GM19238 (cell line): Measurements from ENCODE around the gene RNF149.
"Not testable (repeated sequence)": the region's sequence is repeated elsewhere in the genome, so short reads cannot be mapped to it uniquely, and the experiment has no call there.

ENCODE experiments used
- DNase-seq: peaks from one replicate; pipeline ENCODE4 v3.0.0; 2011; ENCODE audit warnings: low spot score; ENCODE audit not compliant: insufficient read length

Gene RNF149, protein sequence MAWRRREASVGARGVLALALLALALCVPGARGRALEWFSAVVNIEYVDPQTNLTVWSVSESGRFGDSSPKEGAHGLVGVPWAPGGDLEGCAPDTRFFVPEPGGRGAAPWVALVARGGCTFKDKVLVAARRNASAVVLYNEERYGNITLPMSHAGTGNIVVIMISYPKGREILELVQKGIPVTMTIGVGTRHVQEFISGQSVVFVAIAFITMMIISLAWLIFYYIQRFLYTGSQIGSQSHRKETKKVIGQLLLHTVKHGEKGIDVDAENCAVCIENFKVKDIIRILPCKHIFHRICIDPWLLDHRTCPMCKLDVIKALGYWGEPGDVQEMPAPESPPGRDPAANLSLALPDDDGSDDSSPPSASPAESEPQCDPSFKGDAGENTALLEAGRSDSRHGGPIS

DNA sequence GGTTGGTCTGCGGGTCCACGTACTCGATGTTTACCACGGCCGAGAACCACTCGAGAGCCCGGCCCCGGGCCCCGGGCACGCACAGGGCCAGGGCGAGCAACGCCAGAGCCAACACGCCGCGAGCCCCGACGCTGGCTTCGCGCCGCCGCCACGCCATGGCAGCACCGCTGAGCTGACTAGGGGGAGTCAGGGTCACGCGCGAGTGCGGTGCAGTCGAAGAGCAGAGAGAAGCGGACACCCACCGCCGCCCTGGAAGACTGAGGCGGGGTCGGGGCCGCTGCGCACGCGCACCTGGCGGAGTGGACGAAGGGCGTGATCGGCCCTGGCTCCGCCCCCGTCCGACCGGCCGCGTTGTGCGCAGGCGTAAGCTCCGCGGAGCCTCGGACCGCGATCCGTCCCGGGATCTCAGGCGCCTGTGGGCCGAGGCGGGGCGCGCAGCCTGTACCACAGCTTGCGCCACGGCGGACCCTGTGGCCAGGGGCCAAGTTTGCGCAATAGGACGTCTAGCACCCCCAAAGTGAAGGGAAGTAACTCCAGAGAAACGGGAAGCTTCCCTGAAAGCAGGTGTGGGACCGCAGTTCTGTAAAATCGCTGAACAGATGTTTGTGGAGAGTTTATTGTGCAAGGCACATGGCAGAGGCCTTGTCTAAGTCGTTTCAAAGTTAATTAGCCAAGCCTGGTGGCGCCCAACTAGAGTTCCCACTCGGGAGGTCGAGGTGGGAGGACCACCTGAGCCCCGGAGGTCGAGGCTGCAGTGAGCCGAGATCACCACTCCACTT, at the start of gene RNF149:
Gene RNF149 (minus strand): TSS at position 270 of the 779 bp plus-strand sequence. CDS start 113 bp downstream, at position 157.
- peak; percentile 89 for DNase-seq

DNA sequence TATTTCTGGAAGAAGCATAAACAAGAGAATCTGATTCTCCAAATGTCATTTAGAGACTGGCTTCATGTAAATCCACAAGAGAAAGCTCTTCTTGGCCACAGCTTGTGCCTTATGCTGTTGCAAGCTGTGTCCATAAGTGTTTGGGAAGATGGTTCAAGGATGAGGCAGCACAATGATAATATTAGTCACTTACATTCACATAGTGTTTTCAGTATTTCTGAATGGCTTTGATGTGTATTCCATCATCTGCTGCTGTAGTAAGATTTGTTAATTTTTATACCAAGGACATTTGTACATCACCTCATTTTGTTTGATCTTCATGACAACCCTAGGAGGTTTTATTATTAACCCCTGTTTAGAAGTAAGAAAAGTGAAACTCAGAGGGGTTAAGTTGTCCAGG, 48.9 kb upstream of the RNF149 start:
- no peak for DNase-seq

DNA sequence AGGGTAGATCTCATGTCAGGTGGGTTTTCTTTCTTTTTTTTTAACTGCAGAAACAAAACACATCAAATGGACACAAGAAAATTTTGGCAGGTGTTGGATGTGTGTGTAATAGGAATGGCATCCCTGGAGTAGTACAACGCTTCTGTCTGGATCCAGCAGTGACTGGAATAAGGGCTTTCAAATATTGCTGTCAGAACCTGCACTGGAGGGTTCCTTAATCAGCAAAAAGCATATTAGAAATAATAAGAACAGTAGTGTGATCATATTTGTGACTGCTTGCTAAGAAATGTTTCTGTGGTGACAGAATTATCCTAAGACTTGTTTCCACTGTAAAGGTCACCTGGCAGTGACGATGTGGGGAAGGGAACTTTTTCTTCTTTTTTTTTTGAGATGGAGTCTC, 48.0 kb upstream of the RNF149 start:
- no peak for DNase-seq

DNA sequence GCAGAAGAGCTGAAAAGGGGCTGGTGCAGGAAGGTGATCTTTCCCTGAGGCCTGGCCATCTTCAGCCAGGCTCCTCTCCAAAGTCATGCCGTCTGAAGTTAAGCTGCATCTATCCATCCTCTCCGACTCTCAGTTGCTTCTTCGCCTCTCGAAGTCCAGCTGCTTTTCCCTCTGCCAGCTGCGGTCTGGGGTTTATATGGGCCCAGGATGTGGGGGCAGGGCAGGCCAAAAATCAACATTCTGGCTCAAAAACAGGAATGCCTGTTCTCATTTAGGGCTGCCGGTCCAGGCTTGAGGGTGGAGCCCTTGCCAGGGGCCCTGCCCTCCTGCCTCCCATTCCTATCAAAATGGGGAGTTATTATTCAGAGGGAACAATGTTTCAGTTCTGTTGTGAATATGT, 47.6 kb upstream of the RNF149 start:
- no peak for DNase-seq

DNA sequence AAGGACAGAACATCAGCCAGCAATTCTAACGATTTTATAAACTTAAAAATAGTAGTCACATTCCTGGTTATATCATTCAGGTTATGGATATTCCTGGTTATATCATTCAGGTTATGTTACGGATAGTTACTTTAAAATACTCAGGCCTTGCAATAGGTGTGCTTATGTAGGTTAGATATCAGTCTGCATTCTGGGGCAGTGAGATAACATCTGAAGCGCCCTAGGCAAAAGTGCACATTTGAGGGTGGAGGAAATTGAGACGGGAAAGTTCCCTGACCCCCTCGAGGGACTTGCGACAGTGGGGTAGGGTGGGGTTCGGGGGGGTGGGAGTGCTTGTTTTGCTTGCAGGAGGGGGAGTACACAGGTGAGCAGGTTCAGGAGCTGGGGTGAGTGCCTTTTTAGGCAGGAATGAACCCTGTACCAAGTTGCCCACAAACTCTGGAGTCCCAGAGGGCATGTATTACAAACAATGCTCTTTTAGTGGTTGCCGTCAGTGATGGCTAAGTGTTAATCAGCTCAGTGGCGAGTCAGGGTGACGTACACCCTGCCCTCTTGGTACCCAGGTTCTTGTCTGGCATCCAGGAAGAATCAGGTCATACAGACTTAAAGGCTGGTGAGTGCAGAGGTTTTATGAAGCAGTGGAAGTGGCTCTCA, 47.0 kb upstream of the RNF149 start:
- no peak for DNase-seq

DNA sequence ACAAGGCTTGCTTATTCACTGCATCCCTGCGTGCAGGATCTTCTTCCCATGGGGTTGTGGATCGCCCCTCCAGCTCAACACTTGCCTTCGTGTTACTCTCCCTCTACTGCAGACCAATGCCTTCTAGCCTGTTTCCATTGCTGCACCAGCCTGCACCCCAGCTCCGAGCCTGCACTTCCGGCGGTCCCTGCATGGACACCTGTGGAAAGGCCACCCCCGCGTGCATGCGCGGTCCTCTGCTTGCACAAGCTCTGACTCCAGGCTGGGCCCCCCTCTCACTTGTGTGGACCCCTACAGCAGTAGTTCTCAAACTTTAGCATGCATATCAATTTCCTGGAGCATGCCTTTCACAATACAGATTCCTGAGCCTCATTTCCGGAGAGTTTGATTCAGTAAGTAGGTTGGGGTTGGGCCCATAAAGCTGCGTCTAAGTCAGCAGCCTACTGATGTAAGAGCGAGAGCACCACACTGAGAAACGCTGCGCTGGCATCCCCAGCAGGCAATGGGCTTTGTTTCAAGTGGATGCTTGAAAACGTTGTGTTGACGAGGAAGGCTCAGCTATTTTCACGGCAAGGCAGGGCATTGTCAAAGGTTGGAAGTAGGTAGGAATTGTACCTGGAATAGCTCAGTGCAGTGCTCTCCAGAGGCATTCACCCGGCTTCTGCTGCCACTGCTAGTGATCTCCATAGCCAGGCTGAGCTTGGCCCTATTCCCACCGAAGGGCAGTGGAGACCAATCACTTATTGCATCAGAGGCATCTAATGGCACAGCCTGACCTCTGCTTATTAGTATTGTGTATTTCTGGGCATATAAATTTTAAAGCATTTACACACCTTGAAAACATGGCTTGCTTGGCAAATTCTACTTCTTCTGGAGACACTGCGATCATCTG, 46.2 kb upstream of the RNF149 start:
- DNase-seq, result no peak

DNA sequence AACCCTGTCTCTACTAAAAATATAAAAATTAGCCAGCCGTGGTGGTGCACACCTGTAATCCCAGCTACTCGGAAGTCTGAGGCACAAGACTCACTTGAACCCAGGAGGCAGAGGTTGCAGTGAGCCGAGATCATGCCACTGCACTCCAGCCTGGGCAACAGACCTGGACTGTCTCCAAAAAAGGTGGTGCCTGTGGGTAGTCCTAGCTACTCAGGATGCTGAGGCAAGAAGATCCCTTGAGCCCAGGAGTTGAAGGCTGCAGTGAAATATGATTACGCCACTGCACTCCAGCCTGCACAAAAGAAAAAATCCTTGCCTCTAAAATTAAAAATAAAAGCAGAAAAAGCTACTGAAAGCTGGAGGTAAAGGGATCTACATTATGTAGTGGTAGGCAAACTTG, 44.1 kb upstream of the RNF149 start:
- DNase-seq, result not testable (repeated sequence)

DNA sequence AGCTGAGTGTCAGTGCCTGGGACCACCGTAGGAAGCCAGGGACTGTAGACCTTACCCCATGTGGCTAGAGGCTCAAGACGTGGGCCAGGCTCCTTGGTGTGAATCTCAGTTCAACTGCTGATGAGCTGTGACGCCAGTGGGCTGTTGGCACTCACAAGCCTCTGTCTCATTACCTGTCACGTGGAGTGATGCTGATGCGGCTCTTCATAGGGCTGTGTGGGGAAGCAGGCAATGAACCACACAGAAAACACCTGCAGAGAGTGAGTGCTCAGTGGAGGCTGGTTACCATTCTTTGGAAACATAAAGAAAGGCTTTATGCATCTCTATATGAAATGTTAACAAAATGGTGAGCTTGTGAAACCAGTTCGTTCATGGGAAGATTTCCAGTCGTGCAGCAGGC, 42.7 kb upstream of the RNF149 start:
- DNase-seq, result no peak

DNA sequence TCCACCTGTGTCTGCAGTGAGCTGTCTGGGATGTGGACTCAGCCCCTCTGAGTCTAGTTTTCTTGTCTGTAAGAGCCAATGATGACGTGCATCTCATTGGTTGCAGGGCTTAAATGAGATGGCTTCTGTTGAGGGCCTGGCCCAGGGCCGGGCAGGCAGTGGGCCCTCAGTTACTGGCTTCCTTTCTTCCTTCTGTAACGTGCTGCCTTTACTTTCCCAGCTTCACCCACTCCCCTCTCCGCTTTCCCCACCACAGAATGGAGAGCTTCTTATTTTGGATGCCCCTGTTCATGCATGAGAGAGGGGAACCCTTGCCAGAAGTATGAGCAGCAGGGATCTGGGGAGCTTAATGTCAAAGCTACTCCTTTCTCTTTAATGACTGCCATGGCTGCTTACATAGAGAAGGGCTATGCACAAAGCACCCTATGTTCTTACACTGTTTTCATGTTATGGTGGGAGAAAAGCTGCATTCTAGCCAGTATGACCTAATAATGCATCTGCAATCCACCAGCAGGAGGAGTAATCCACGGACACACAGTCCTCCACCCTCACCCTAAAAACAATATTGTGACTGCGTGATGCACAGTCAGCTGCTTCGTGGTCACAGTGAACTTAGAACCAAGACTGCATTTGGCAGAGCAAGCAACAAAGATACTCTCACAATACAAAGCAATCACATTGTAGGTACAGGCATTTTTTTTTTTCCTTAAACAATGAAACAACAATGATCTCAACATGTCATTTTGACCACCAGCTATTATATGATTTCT, 41.6 kb upstream of the RNF149 start:
- DNase-seq, result no peak

DNA sequence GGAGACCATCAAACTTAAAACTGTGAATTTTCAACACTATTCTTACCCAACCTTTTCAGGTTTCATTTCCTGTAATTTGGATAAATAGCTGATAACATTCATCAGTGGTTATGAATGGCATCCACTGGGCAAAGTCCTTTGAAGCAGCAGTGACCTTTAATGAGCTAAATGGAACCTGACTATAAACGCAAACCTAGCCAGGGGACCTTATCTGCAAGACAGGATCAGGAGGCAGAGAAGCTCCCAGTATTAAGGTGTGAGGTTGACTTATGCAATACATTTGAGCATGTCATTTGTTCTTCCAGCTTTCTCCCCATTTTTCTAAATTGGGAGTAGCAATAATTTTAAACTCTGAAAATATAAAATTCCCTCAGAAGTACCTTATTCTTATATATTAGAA, 40.4 kb upstream of the RNF149 start:
- DNase-seq, result no peak

DNA sequence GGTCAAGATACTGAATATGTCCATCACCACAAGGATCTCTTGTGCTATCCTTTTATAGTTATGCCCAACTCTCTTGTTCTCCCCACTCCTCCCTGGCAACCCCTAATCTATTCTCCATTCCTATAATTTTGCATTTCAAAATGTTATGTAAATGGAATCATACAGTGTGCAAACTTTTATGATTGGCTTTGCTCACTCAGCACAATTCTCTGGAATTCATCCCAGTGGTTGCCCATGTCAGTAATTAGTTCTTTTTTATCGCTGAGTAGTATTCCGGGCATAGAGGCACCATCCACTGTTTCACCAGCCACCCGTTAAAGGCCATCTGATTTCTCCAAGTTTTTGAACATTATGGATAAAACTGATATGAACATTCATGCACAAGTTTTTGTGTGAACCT, 38.4 kb upstream of the RNF149 start:
- DNase-seq, result no peak

DNA sequence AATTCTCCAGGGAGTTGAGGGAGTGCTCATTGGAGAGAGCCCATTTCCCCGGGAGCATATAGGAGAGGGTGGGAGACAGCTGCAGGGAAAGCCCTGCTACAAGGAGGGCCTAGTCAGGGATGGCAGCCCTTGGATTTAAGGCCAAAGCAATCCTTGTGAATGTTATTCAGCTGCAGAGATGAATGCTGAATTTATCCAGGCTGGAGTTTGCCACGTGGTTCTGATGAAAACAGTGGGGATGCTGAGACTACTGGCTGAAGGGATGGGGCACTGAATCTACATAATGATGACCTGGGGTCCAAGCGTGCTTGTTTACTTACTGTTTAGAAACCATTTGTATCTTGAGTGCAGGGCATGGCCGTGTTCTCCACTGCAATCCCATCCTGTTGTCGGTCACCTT, 35.6 kb upstream of the RNF149 start:
- DNase-seq, result no peak

DNA sequence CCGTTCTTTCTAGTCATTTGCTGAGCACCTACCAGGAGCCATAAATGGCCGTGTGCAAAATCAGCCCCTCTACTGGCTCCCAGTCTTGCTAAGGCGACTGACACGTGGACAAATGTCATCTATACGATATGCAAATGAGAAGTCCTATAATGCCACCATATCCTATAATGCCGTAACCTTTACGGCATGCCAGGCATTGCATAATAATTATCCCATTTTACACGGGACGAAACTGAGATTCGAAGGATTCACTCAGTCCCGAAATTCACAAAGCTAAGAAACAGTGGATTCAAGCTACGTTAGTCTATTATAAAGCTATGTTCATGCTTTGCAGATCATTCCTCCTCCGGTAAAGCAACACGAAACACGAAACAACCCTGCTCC, 34.1 kb upstream of the RNF149 start:
- no peak for DNase-seq

DNA sequence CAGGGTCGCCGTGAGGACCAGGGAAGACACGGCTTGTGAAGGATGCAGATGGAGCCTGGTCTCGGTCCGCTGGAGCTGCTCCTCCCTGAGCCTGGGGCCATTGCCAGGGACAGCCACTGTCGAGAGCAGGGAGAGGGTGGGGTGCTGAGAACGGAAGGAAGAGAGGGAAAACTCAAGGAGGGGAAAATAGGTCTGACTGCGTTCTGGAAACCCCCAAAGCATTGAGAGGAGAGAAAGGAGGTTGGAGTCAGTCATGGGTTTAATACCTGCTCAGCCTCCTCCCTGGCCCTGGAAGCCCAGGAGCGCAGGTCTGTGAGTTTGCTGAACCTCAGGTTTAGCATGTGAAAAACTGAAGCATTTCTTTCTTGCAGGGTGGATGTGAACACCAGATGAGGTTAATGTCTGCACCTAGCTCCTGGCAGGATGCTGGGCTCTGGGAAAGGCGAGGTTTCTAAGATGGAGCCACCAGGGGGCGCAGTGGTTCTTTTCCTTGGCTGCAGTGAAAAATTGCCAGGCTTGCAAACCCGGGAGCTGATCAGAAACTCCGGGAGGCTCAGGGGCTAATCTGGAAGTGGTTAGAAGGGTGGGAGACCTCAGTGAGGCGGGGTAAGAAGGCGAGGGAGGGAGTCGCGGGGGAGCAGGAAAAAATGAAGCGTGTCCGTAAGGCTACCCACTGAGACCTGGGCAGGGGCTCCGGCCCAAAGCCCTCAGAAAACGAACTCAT, 33.6 kb upstream of the RNF149 start:
- peak; percentile 51 for DNase-seq

DNA sequence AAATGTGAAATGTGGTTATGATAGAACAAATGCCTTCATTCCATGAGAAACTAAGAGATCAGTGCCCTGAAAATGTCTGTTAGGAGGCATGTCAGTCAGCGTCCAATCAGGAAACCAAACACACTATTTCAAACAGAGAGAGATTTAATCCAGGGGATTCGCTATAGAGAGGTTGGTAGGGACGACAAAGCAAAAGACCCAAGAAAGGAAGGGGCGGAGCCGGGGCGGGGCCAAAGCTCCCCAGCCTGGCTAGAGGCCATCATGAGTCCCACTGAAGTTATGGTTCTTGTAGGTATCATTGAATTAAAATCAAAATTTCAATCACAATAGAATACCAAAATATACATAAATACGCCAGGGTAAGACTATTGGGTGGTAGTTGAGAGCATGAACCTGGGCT, 32.9 kb upstream of the RNF149 start:
- no peak for DNase-seq

DNA sequence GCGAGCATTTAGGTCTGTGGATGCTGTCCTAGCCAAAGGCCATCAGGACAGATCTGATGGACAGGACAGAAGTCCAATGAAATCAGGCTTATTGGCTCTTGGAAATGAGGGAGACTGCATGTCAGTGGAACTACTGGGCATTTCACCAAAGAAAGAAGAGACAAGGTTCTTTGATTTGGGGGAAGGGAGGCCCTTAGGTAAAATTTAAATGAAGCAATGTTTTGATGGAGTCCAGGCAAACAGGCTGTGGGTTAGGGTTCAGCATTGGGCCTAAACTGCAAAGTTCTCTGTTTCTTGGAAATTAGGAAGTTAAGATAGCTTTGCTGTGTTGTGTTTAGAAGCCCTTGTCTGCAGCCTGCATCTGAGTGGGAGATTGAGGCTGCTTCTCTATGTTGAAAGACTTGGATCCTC, 31.6 kb upstream of the RNF149 start:
- DNase-seq, result no peak

DNA sequence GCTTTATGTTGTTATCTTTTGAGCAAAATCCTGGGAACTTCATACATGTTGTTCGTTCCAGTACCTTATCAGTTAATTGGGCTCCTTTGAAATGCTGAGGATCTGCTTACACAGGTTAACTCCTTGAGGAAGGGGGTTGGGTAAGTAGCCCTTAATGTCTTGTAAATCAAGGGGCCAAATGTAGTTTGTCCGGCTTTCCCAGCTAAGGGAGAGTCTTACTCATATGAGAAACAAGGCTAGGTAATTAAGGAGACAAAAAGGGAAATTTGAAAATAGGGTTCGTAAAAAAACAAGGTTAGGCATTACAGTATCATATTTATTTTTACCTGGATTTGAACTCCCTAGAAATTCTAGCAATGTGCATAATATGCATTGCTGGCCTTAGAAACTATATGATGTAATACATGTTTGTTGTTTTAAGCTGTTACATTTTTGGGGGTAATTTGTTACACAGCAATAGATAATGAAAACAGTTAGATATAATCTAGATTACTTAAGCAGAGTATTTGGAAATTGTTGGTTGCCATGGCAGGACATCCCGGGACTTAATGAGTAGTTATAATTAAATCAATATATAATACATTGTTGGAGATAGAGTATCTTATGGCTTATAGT, 30.9 kb upstream of the RNF149 start:
- DNase-seq, result no peak

DNA sequence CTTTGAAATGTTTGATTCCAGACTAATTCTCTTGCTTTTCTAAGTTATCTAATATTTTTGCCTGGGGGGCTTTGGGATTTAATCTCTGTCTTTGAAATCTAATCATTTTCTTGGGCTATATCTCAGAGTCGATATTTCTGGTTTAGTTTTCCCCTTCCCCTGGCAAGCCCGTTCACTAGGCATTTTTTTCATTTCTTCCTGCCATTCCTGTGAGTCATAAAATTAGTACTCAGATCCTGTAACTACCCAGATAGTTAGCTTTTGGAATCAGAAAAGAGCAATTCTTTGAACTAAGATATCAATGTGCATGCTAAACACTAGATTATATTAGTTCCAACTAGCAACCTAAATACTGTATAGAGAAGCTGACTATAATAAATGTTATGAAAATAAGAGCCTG, 29.4 kb upstream of the RNF149 start:
- DNase-seq, result no peak
